ENCODE results near the gene TRIO. TPM values are rescaled to one million over a fixed set of nuclear protein-coding genes. Genes with fewer than 3 reads are reported as not detected.
A peak's percentile ranks its signal among the peaks of the same experiment; 100 is the strongest.

Gene TRIO
- polyA plus RNA-seq, 1 of the 3 experiments (the other 2 are of a cell fraction): 229 TPM

GRCh38 chr5:14417276-14417730 lies 274.2 kb downstream of the TRIO start (continued):
- TF ChIP-seq TAF1 (IDR thresholded peaks at IDR 0.05; ENCODE audit: borderline replicate concordance, low read depth, low read length) (no peak; the same call in 1 of the 2 replicates), CTCF (IDR thresholded peaks at IDR 0.05) (peak; percentile 41), ZBTB33 (IDR thresholded peaks at IDR 0.05; ENCODE audit: borderline replicate concordance, low read depth) (no peak), RCOR1 (IDR thresholded peaks at IDR 0.05; ENCODE audit: low read length) (peak; percentile 88), FOXM1 (IDR thresholded peaks at IDR 0.05; ENCODE audit: low read depth) (no peak), EZH2phosphoT487 (IDR thresholded peaks at IDR 0.05; ENCODE audit: borderline replicate concordance, low read depth) (no peak), PBX3 (IDR thresholded peaks at IDR 0.05) (peak; percentile 61), TCF12 (IDR thresholded peaks at IDR 0.05) (peak; percentile 85), FOXJ3 (CRISPR knock-in tag; IDR thresholded peaks at IDR 0.05) (peak; percentile 91), USF1 (IDR thresholded peaks at IDR 0.05; ENCODE audit: borderline replicate concordance, low read depth) (no peak), JUND (IDR thresholded peaks at IDR 0.05) (no peak), SMC3 (IDR thresholded peaks at IDR 0.05; ENCODE audit: low read depth, low read length) (peak; percentile 51)

GRCh38 chr5:14417792-14418765 lies 274.9 kb downstream of the TRIO start:
- H3K9me3 ChIP-seq: no peaks in the 10 kb centered on the region
- CTCF ChIA-PET: interaction anchor here (0.5 to 3.1 kb wide), 15 partner anchors 11 to 427 kb away, joined by 3 to 20 read pairs (median 4); no protein-coding TSS in a partner anchor
- peak overlapping the region; percentile 50; the same call in 1 of the 2 replicates for H3K9ac ChIP-seq
- H3K27ac ChIP-seq (ENCODE audit: low read depth in 2 of 2, low read length in 1 of 2): peak overlapping the region; percentile 98 to 100
- no peaks in the 10 kb centered on the region for H4K20me1 ChIP-seq (ENCODE audit: insufficient read depth)
- H3K79me2 ChIP-seq (ENCODE audit: insufficient read depth): peaks cover 89% of the 10 kb centered on the region
- WGBS (ENCODE audit: low lambda C conversion rate): 73% methylated on average over 17 of the region's 17 CpGs
- peaks cover 60% of the 10 kb centered on the region for H3F3A ChIP-seq (replicated peaks; ENCODE audit: insufficient read depth)
- H3K9me2 ChIP-seq: no peaks in the 10 kb centered on the region
- peak overlapping the region; percentile 68 for H3K4me2 ChIP-seq
- DNase-seq: peak; percentile 62
- H2AFZ ChIP-seq (ENCODE audit: low read depth): no peak overlapping the region
- H3K4me1 ChIP-seq (ENCODE audit: control insufficient read depth in 1 of 2, insufficient read depth in 2 of 2, low read depth in 1 of 2, low read length in 1 of 2): peaks cover 59 to 74% of the 10 kb centered on the region in 2 experiments
- 0 out of 4 replicates have a peak overlapping the region, but pooled peaks of 1 of the 2 experiments have one; percentile 4 for H3K4me3 ChIP-seq (ENCODE audit: low read depth in 2 of 2, low read length in 1 of 2)
- POLR2A ChIA-PET: interaction anchor here (0.9 to 2.2 kb wide), 4 partner anchors 11 to 164 kb away, joined by 4 to 13 read pairs (median 7); partner anchors contain the start of gene OTULINL
- H3K27me3 ChIP-seq (ENCODE audit: insufficient read depth): no peaks in the 10 kb centered on the region
- peaks cover 43 to 51% of the 10 kb centered on the region in 2 experiments for H3K36me3 ChIP-seq (replicated peaks in 1 of 2; ENCODE audit: control insufficient read depth in 1 of 2, insufficient read depth in 2 of 2, low read length in 1 of 2)
- TF ChIP-seq CHD2 (IDR thresholded peaks at IDR 0.05; ENCODE audit: low read length, partially characterized antibody): no peak
- TF ChIP-seq NRF1 (IDR thresholded peaks at IDR 0.05; ENCODE audit: low read depth, low read length): no peak
- 0 out of 2 replicates have a peak, but pooled peaks have one; percentile 31 for TF ChIP-seq JUND (IDR thresholded peaks at IDR 0.05)
- no peak for TF ChIP-seq RFX5 (IDR thresholded peaks at IDR 0.05; ENCODE audit: low read length)
- TF ChIP-seq TCF12 (IDR thresholded peaks at IDR 0.05): peak; percentile 21; the same call in 1 of the 2 replicates
- TF ChIP-seq FOXM1 (IDR thresholded peaks at IDR 0.05; ENCODE audit: low read depth): no peak
- TF ChIP-seq YY1 (IDR thresholded peaks at IDR 0.05; ENCODE audit: low read depth): no peak
- TF ChIP-seq NFIC (IDR thresholded peaks at IDR 0.05; ENCODE audit: borderline replicate concordance): no peak
- TF ChIP-seq TEAD4 (IDR thresholded peaks at IDR 0.05; ENCODE audit: borderline replicate concordance, insufficient read depth): no peak
- TF ChIP-seq SIN3A (IDR thresholded peaks at IDR 0.05; ENCODE audit: borderline replicate concordance, low read depth, low read length): no peak
- no peak for TF ChIP-seq MAX (IDR thresholded peaks at IDR 0.05; ENCODE audit: low read depth)
- peak; percentile 53; the same call in 1 of the 2 replicates for TF ChIP-seq FOSL2 (IDR thresholded peaks at IDR 0.05; ENCODE audit: borderline replicate concordance, low read depth)
